ENCODE measurements around the gene VWA3B.

- TF ChIP-seq POLR2A (IDR thresholded peaks at IDR 0.05), result no peak
- no peak for TF ChIP-seq CTCF (IDR thresholded peaks at IDR 0.05)
These were observed 182.9 kb downstream of the VWA3B start for GRCh38 chr2:98269830-98270229.
